ENCODE results near the gene GMDS. TPM values are rescaled to one million over a fixed set of nuclear protein-coding genes. Genes with fewer than 3 reads are reported as not detected.

The GMDS gene
- total and polyA plus RNA-seq, 2 experiments from 2014 or later = 30.1 to 36.5 TPM

- no peaks in the 10 kb centered on the region for H3F3A ChIP-seq (replicated peaks; ENCODE audit: low read depth)
- Mint-ChIP-seq H3K27me3 (ENCODE audit: insufficient read depth, low read depth, poor library complexity) (no peaks in the 10 kb centered on the region), H3K4me1 (peaks cover 2% of the 10 kb centered on the region; the same call in 2 of the 3 replicates), H3K27ac (no peak overlapping the region), H3K36me3 (ENCODE audit: low read depth) (no peaks in the 10 kb centered on the region), H3K9me3 (no peaks in the 10 kb centered on the region), H3K4me3 (no peak overlapping the region)
- TF ChIP-seq POLR2AphosphoS5 (IDR thresholded peaks at IDR 0.05; ENCODE audit: low read depth) = no peak
- ATAC-seq (no peak), DNase-seq (ENCODE audit: low spot score) (no peak)
- no peaks in the 10 kb centered on the region for H3K79me2 ChIP-seq (replicated peaks; ENCODE audit: insufficient read depth)
- no peak overlapping the region for H3K4me2 ChIP-seq
- no peak overlapping the region for H3K27ac ChIP-seq (ENCODE audit: low read depth)
- H2AFZ ChIP-seq = no peak overlapping the region
- H3K27me3 ChIP-seq (ENCODE audit: insufficient read depth) = no peaks in the 10 kb centered on the region
- H3K36me3 ChIP-seq (ENCODE audit: insufficient read depth) = no peaks in the 10 kb centered on the region
- H4K20me1 ChIP-seq (replicated peaks; ENCODE audit: insufficient read depth) = no peaks in the 10 kb centered on the region
- H3K9me2 ChIP-seq (ENCODE audit: insufficient read depth) = no peaks in the 10 kb centered on the region
- no peak overlapping the region for H3K4me3 ChIP-seq
- no peaks in the 10 kb centered on the region for H3K4me1 ChIP-seq (ENCODE audit: insufficient read depth)
Measured at GRCh38 chr6:1739220-1739619, 506.2 kb downstream of the GMDS start.

- no peaks in the 10 kb centered on the region for H3K27me3 ChIP-seq (ENCODE audit: insufficient read depth)
- no peak overlapping the region for H3K27ac ChIP-seq (ENCODE audit: low read depth)
- no peak overlapping the region for H3K4me2 ChIP-seq
- TF ChIP-seq EZH2 (IDR thresholded peaks at IDR 0.05; ENCODE audit: low read depth, unreplicated experiment) (no peak), REST (IDR thresholded peaks at IDR 0.05; ENCODE audit: unreplicated experiment) (peak; percentile 49), ETS1 (IDR thresholded peaks at IDR 0.05) (no peak), POLR2AphosphoS5 (IDR thresholded peaks at IDR 0.05; ENCODE audit: low read depth) (no peak)
- no peaks in the 10 kb centered on the region for H3K4me1 ChIP-seq (ENCODE audit: insufficient read depth)
- H3K4me3 Mint-ChIP-seq = no peak overlapping the region
- H3K79me2 ChIP-seq (replicated peaks; ENCODE audit: insufficient read depth) = no peaks in the 10 kb centered on the region
- DNase-seq (ENCODE audit: low spot score) (no peak), ATAC-seq (no peak)
- H3K9me3 Mint-ChIP-seq = no peaks in the 10 kb centered on the region
- no peak overlapping the region for H3K4me3 ChIP-seq
- peaks cover 2% of the 10 kb centered on the region; the same call in 2 of the 3 replicates for H3K4me1 Mint-ChIP-seq
- no peaks in the 10 kb centered on the region for H3K9me2 ChIP-seq (ENCODE audit: insufficient read depth)
- H3K36me3 Mint-ChIP-seq (ENCODE audit: low read depth) = no peaks in the 10 kb centered on the region
- no peaks in the 10 kb centered on the region for H4K20me1 ChIP-seq (replicated peaks; ENCODE audit: insufficient read depth)
- no peak overlapping the region for H3K27ac Mint-ChIP-seq
- H3K36me3 ChIP-seq (ENCODE audit: insufficient read depth) = no peaks in the 10 kb centered on the region
- no peaks in the 10 kb centered on the region for H3K27me3 Mint-ChIP-seq (ENCODE audit: insufficient read depth, low read depth, poor library complexity)
- H2AFZ ChIP-seq = no peak overlapping the region
- H3F3A ChIP-seq (replicated peaks; ENCODE audit: low read depth) = no peaks in the 10 kb centered on the region
Measured at GRCh38 chr6:1738558-1739081, 506.8 kb downstream of the GMDS start.
